Stimulated activated CD4-positive, alpha-beta T cell treated with anti-CD3 and anti-CD28 coated beads, Interleukin-2, amount 100 ng/mL, for 48 hours (primary cell): ENCODE results near the gene NUMA1.

Experiments
- DNase-seq, 2 donors: peaks; one replicate each; pipeline ENCODE4 v3.0.0-alpha.2; 2020

Gene NUMA1

GRCh38 chr11:71955898-71956456, 124.4 kb downstream of the NUMA1 start:
- DNase-seq, result no peak
